ENCODE data around the gene ASCL5.
"Not testable (repeated sequence)": the region's sequence is repeated elsewhere in the genome, so short reads cannot be mapped to it uniquely, and the experiment has no call there.

ASCL5 gene

DNA sequence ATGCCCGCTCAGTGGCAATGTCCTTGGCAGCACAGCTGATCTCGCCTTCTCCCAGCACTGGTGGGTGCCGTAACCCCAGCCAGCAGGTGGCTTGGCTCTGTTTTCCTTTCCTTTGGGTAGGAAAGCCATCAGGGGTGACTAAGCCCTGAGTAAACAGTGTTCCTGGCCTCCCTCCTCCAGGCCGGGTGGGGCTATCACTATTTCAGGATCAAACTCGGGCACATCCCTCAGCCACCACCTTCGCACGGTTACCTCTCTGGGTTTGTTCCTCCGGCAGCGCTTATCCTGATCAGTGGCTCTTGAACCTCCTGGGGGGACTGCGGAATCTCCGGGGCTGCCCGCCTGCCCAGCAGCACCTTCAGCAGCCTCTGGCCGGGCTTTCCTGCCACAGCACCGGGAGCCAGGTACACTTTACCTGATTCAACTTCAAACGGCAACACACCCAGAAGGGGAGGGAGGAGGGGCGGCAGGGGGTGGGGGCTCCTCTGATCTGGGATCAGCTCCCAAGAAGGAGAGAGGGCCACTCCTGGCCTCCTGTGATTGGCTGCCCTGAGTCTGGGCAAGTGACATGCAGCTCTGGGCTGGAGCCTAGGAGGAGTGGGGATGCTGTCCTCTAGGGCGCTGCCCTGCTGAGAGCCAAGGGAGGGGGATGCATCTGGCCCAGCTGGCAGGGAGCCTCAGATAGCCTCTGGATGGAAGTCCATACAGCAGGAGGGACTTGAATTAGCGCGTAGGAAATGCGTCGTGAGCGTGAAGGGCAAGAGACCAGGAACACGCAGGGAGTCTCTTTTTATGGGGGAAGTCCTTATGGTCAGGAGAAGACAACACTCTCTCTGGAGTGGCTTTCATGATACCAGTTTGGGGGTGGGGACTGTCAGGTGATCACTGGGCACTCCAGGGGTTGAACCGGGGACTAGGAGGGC, at the start of gene ASCL5:
Gene ASCL5, minus strand, starts transcription at position 353 of the 923 bp plus-strand sequence. CDS start 11,812 bp downstream, outside the sequence.
- no peak for DNase-seq

GRCh38 chr1:201175820-201176500, 49.0 kb upstream of the ASCL5 start:
- DNase-seq = no peak

DNA sequence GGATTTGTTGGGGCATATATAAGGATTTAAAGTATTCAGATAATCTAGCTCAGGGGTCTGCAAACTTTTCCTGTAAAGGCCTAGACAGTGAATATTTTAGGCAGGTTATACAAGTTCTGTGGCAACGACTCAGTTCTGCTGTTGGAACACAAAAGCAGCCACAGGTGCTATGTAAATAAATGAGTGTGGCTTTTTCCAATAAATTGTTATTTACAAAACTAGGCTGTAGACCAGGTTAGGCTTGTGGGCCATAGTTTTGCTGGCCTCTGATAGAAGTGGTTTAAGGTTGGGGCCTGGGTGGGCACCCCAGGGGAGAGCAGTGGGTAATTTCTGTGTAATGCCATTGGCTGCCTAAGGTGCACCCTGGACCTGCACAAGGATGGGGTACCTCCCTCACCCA, 46.8 kb upstream of the ASCL5 start:
- no peak for DNase-seq

DNA sequence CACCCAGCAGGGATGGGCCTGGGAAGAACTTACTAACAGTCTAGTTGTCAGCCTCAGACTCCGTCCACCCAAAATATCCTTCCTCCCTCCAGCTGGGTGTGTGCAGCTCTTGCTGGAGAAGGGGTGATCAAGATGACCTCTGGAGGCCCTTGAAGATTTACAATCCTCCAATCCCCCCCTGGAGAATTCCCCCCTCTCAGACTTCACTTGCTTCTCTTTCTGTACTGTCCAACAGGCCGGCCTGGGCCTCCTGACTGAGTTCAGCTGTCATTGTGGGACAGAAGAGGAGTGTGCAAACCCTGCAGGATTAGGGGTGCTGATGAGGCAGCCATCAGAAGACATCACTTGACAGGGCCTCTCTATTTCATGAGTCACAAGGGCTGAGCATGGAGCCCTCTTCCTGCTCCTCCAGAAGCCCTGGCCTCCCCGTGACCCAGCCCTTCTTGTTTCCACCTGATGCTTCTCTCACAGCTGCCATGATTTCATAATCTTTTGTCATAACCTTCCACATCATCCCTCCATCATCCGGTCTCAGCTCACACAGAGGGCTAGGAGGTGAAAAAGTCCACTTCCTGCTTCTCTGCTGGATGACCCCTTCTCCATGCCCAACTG, 46.1 kb upstream of the ASCL5 start:
- DNase-seq = no peak

- DNase-seq = no peak
Measured at GRCh38 chr1:201172326-201172725, 45.3 kb upstream of the ASCL5 start.

- peak; percentile 47 for DNase-seq
Measured at GRCh38 chr1:201171063-201172036, 44.4 kb upstream of the ASCL5 start.

GRCh38 chr1:201170533-201171062, 43.6 kb upstream of the ASCL5 start:
- DNase-seq = peak; percentile 83

DNA sequence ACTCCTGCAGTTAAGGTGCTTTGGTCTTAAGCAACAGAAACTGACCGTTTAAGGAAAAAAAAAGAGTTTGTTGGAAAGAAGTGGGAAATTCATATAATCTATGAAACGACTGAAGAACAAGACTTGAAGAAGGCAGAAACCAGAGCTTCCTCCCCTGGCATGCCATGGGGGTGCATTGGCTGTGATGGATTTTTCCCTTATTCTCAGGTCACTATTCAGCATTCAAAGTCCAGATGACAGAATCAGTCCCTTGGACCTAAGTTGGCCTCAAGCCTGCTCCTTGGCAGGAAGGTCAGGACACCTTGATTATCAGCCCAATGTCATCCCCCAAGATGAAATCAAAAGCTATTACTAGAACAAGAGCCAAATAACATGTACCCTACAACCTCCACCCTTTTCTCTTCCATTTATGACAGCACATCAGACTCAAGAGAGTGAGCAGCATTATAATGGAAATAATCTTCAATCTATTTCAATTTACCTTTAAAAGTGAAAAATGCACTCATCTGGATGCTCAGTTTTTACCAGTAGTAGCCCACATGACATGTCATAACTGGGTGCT, 43.1 kb upstream of the ASCL5 start:
- DNase-seq = no peak

DNA sequence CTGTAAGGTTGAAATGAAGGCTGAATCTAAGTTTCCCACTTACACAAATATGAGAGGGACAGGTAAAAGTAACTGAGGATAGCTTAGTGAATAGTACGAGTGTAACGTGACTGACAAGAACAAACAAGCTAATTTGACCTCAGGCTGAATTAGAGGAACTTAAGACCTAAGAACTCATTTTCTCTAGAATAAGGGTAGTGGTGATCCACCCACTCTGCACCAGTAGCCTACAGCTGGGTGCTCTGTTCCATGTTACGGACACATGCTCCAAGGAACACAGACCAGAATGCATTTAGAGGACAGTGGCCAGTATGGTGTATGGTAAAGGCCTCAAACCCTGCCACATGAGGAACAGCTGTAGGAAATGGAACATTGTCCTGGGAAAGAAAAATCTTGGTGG, 42.2 kb upstream of the ASCL5 start:
- no peak for DNase-seq

DNA sequence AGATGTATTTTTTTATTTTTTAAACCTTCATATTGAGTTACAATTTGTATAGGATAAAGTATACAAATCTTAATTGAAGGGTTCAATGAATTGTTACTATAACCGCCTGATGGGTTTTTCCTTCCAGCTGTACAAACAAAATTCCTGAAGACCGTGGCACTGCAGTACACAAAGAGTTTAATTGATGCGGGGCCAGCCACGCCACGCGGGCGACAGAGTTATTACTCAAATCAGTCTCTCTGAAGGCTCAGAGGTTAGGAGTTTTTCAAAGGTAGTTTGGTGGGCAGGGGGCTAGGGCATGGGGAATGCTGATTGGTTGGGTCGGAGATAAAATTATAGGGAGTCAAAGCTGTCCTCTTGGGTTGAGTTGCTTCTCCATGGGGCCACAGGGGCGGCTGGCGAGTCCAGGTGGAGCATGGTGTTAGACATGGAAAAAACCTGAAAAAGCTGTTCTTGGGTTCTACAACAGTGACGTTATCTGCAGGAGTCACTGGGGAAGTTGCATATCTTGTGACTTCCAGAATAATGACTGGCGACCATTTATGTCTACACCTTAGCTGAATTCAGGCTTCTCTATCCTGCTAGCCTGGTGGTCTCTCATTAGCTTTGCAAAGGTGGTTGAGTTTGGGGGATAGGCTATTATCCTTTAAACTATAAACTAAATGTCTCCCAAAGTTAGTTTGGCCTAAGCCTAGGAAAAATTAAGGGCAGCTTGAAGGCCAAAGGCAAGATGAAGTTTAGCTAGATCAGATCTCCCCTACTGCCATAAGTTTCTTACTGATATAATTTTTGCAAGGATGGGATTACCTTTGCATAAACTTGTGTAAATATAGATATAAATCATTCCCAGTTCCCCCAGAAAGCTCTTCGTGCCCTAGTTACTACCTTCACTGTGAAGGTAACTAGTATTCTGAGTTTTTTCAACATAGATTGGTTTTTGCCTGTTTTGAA, 40.3 kb upstream of the ASCL5 start:
- DNase-seq = no peak

DNA sequence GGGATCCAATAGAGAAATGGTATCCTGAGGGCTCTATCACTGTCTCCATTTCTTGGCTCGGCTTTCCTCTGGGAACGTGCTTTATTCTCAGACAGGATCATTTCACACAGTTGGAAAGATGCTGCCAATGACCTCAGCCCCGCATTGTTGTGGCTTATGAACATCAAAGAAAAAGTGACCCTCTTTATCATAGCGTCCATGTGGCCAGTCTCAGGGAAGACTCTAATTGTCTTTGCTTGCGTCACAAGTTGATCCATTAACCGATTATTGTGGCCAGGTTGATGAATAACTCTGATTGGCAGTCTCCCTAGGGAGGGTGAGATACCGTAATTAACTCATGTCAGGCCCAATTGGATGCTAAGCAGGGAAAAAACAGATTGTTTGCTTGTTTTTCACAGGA, 37.7 kb upstream of the ASCL5 start:
- DNase-seq = no peak

DNA sequence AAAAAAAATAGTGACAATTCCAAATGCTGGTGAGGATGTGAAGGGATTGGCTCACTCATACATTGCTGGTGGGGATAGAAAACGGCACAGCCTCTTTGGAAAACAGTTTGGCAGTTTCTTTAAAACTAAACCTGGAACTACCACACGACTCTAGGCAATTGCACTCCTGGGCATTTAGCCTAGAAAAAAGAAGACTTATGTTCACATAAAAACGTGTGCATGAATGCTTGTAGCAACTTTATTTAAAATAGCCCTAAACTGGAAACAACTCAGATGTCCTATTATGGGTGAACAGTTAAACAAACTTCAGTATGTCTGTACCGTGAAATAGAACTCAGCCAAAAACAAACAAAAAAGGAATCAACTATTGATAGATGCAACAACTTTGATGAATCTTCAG, 36.7 kb upstream of the ASCL5 start:
- DNase-seq = no peak

- not testable (repeated sequence) for DNase-seq
Measured at GRCh38 chr1:201163036-201163435, 36.1 kb upstream of the ASCL5 start.

DNA sequence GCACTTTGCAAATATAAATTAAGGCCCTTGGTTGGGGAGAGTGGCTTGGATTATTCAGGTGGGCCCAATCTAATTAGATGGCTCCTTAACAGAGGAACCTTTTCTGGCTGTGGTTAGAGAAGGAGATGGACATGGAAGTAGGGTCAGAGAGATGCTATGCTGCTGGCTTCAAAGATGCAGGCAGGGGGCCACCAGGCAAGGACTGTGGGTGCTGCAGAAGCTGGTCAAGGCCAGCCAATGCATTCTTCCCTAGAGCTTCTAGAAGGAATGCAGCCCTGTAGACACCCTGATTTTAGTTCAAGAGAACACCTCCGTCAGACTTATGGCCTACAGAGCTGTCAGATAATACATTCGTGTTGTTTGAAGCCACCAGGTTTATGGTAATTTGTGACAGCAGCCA, 31.0 kb upstream of the ASCL5 start:
- DNase-seq = no peak

- DNase-seq = no peak
Measured at GRCh38 chr1:201156819-201157218, 29.8 kb upstream of the ASCL5 start.

GRCh38 chr1:201156346-201156745, 29.4 kb upstream of the ASCL5 start:
- no peak for DNase-seq

DNA sequence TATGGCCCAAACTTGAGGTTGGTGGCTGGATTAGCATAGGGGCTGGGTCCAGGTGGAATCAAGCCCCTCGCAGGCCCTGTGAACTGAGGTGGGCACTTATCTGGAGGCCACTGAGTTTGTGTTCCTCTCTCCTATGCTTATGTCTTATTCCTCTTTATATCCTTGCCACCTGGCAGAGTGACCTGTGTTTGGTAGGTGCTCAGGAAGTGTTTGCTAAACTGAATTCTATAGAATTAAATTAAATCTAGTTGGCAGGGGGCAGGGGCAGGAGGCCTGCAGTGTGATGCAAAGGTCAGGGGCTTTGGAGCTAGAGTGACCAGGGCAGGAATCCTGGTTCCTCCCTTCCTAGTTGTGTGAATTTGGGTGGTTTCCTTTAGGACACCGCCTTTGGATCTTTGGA, 28.4 kb upstream of the ASCL5 start:
- no peak for DNase-seq

GRCh38 chr1:201154389-201155165, 27.6 kb upstream of the ASCL5 start, which contains the start of gene TMEM9:
Gene TMEM9 (minus strand): TSS chr1:201154474. CDS start chr1:201153923, 551 bp downstream.
- peak; percentile 97 for DNase-seq
